HEK293 (cell line): Measurements from ENCODE around the gene PTPN11.

ENCODE experiments used
- CTCF ChIP-seq: fragments of 450-650 bp; formaldehyde crosslinking; IDR thresholded peaks from 2 replicates; pipeline ENCODE4 v1.5.1; 2016; ENCODE audit warnings: missing biosample characterization, missing genetic modification characterization
- KLF1 ChIP-seq: fragments of 450-650 bp; formaldehyde crosslinking; IDR thresholded peaks from 2 replicates; pipeline ENCODE4 v1.5.1; 2016; ENCODE audit warnings: missing biosample characterization, missing genetic modification characterization
- KLF9 ChIP-seq: fragments of 450-650 bp; formaldehyde crosslinking; IDR thresholded peaks from 2 replicates; pipeline ENCODE4 v1.5.1; 2016; ENCODE audit warnings: missing biosample characterization, missing genetic modification characterization, low read depth
- PBX3 ChIP-seq: sonication (generic); formaldehyde crosslinking; IDR thresholded peaks from 2 replicates; pipeline ENCODE4 v1.8.1; 2022; ENCODE audit warnings: mild to moderate bottlenecking, moderate library complexity, missing genetic modification reagents
- PRDM10 ChIP-seq: fragments of 450-650 bp; formaldehyde crosslinking; IDR thresholded peaks from 2 replicates; pipeline ENCODE4 v1.5.1; 2016; ENCODE audit warnings: missing biosample characterization, missing genetic modification characterization
- ZFP37 ChIP-seq: fragments of 450-650 bp; formaldehyde crosslinking; IDR thresholded peaks from 2 replicates; pipeline ENCODE4 v1.5.1; 2016; ENCODE audit warnings: missing biosample characterization, missing genetic modification characterization
- ZNF423 ChIP-seq: fragments of 450-650 bp; formaldehyde crosslinking; IDR thresholded peaks from 2 replicates; pipeline ENCODE4 v1.5.1; 2016; ENCODE audit warnings: missing biosample characterization, missing genetic modification characterization
- ZNF549 ChIP-seq: fragments of 450-650 bp; IDR thresholded peaks from 2 replicates; pipeline ENCODE4 v1.5.1; 2018; ENCODE audit warnings: missing biosample characterization, missing genetic modification characterization, mild to moderate bottlenecking, inconsistent platforms, moderate library complexity
- ZNF571 ChIP-seq: fragments of 450-650 bp; formaldehyde crosslinking; IDR thresholded peaks from 2 replicates; pipeline ENCODE4 v1.5.0; 2017; ENCODE audit warnings: missing biosample characterization, missing genetic modification characterization
- ZNF747 ChIP-seq: fragments of 450-650 bp; formaldehyde crosslinking; IDR thresholded peaks from 2 replicates; pipeline ENCODE4 v1.5.1; 2016; ENCODE audit warnings: missing biosample characterization, missing genetic modification characterization

GRCh38 chr12:112466835-112467234 is 48.1 kb downstream of the PTPN11 start:
- TF ChIP-seq KLF1 = no peak
- no peak for TF ChIP-seq CTCF (tag by site-specific recombination)
- TF ChIP-seq PBX3 (CRISPR knock-in tag) = no peak
- TF ChIP-seq ZNF571 (tag by site-specific recombination) = no peak
- TF ChIP-seq ZFP37 (tag by site-specific recombination) = no peak
- no peak for TF ChIP-seq ZNF549 (tag by site-specific recombination)
- TF ChIP-seq ZNF423 = no peak
- TF ChIP-seq ZNF747 (tag by site-specific recombination) = no peak
- no peak for TF ChIP-seq KLF9 (tag by site-specific recombination)
- TF ChIP-seq PRDM10 (tag by site-specific recombination) = no peak
